ENCODE results near the gene KIR2DL1.

- TF ChIP-seq EZH2 (IDR thresholded peaks at IDR 0.05; ENCODE audit: borderline replicate concordance, control insufficient read depth, low read depth, low read length) (no peak), RUNX3 (IDR thresholded peaks at IDR 0.05; ENCODE audit: low read length) (no peak), CTCF (IDR thresholded peaks at IDR 0.05 in 2 of 3, conservative IDR thresholded peaks at IDR 0.05 in 1 of 3; ENCODE audit: control insufficient read depth in 2 of 3, extremely low read depth in 1 of 3, insufficient read depth in 1 of 3, low read depth in 3 of 3, low read length in 3 of 3) (no peak), ZZZ3 (IDR thresholded peaks at IDR 0.05; ENCODE audit: control insufficient read depth, insufficient read length, low read depth) (no peak), NRF1 (conservative IDR thresholded peaks at IDR 0.05; ENCODE audit: low read depth, low read length) (no peak), CBFB (IDR thresholded peaks at IDR 0.05; ENCODE audit: low read depth) (no peak), RFX5 (IDR thresholded peaks at IDR 0.05; ENCODE audit: low read depth, low read length) (no peak), YBX1 (IDR thresholded peaks at IDR 0.05) (no peak), REST (IDR thresholded peaks at IDR 0.05; ENCODE audit: low read depth, low read length) (no peak), POLR2A (IDR thresholded peaks at IDR 0.05; ENCODE audit: low read depth, low read length) (no peak), USF1 (IDR thresholded peaks at IDR 0.05; ENCODE audit: borderline replicate concordance, extremely low read length, insufficient read depth, low read depth, low read length) (no peak), USF2 (IDR thresholded peaks at IDR 0.05; ENCODE audit: borderline replicate concordance, low read depth, low read length) (no peak), JUND (IDR thresholded peaks at IDR 0.05; ENCODE audit: low read depth, low read length) (no peak)
- TF ChIP-seq, protein P1, sequence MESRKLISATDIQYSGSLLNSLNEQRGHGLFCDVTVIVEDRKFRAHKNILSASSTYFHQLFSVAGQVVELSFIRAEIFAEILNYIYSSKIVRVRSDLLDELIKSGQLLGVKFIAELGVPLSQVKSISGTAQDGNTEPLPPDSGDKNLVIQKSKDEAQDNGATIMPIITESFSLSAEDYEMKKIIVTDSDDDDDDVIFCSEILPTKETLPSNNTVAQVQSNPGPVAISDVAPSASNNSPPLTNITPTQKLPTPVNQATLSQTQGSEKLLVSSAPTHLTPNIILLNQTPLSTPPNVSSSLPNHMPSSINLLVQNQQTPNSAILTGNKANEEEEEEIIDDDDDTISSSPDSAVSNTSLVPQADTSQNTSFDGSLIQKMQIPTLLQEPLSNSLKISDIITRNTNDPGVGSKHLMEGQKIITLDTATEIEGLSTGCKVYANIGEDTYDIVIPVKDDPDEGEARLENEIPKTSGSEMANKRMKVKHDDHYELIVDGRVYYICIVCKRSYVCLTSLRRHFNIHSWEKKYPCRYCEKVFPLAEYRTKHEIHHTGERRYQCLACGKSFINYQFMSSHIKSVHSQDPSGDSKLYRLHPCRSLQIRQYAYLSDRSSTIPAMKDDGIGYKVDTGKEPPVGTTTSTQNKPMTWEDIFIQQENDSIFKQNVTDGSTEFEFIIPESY (IDR thresholded peaks at IDR 0.05): no peak
Observed at GRCh38 chr19:54795758-54796157, 26.2 kb downstream of the KIR2DL1 start.
